ENCODE data around the gene BPIFB1. TPM values are rescaled to one million over a fixed set of nuclear protein-coding genes. Genes with fewer than 3 reads are reported as not detected.
A peak's percentile ranks its signal among the peaks of the same experiment; 100 is the strongest.

The BPIFB1 gene
- total and polyA plus RNA-seq, 2 of the 13 experiments (the other 11 are each of a cell fraction or from before 2014, with no cell fraction given) = 0.82 to 4.4 TPM

DNA sequence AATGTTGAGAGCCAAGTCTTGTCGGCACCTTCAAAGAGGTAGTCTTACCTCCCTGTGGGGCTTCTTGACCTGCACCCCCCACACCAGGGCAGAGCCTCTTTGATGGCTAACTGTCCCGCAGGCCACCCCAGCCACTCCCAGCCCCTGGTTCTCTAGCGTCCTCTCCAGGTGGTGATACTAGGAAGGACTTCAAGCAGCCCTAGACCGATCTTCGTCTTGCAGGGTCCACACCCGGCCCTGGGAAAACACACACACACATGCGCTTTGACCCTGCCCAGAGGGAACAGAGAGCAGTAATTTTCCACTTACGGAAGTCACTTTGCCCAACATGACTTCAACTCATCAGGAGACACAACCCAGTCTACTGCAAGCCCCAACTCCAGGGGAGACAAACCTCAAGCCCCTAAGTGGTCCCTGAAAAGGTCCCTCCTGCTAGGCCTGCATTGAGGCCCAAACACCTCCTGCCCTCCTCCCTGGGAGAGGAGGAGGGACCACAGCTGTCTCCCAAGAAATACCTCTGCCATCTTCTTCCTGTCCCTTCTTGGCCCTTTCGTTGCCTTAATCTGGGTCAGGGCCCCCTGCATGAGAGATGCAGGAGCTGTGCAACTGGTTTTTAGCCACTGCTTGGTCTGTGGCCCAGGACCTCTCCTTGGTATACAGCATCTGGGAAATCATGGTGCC, 2.9 kb upstream of the BPIFB1 start (continued):
- TF ChIP-seq ELF4 (CRISPR knock-in tag; IDR thresholded peaks at IDR 0.05; ENCODE audit: borderline replicate concordance) = 0 out of 2 replicates have a peak, but pooled peaks have one; percentile 65
- TF ChIP-seq CTCF (CRISPR knock-in tag; IDR thresholded peaks at IDR 0.05) = peak; percentile 53
- TF ChIP-seq NONO (IDR thresholded peaks at IDR 0.05) = no peak
- no peak for TF ChIP-seq NONO (CRISPR knock-in tag; conservative IDR thresholded peaks at IDR 0.05)
- TF ChIP-seq U2AF1 (optimal IDR thresholded peaks at IDR 0.05; ENCODE audit: low read depth, low read length) = peak; percentile 33
- TF ChIP-seq ZNF225 (CRISPR knock-in tag; IDR thresholded peaks at IDR 0.05) = peak; percentile 48; the same call in 1 of the 2 replicates
- peak; percentile 61 for TF ChIP-seq FOXA3 (CRISPR knock-in tag; IDR thresholded peaks at IDR 0.05)
- no peak for TF ChIP-seq EHMT2 (IDR thresholded peaks at IDR 0.05; ENCODE audit: borderline replicate concordance, low read depth, low read length)
- peak; percentile 85 for TF ChIP-seq ELF3 (CRISPR knock-in tag; IDR thresholded peaks at IDR 0.05)
- no peak for TF ChIP-seq ZSCAN12 (CRISPR knock-in tag; IDR thresholded peaks at IDR 0.05)
- peak; percentile 80; the same call in 1 of the 2 replicates for TF ChIP-seq ZNF839 (CRISPR knock-in tag; IDR thresholded peaks at IDR 0.05; ENCODE audit: borderline replicate concordance)
- peak; percentile 29; the same call in 1 of the 2 replicates for TF ChIP-seq HMGXB3 (CRISPR knock-in tag; IDR thresholded peaks at IDR 0.05; ENCODE audit: borderline replicate concordance)
- TF ChIP-seq RCOR2 (CRISPR knock-in tag; IDR thresholded peaks at IDR 0.05) = peak; percentile 26; the same call in 1 of the 2 replicates
- TF ChIP-seq SATB2 (CRISPR knock-in tag; IDR thresholded peaks at IDR 0.05) = peak; percentile 57; the same call in 1 of the 2 replicates
- peak; percentile 4; the same call in 1 of the 2 replicates for TF ChIP-seq NR2F2 (IDR thresholded peaks at IDR 0.05; ENCODE audit: borderline replicate concordance, low read depth)
- TF ChIP-seq ZNF83 (CRISPR knock-in tag; IDR thresholded peaks at IDR 0.05; ENCODE audit: borderline replicate concordance) = 0 out of 2 replicates have a peak, but pooled peaks have one; percentile 65
- TF ChIP-seq ARID5B (CRISPR knock-in tag; IDR thresholded peaks at IDR 0.05) = peak; percentile 67
- TF ChIP-seq, protein P1, sequence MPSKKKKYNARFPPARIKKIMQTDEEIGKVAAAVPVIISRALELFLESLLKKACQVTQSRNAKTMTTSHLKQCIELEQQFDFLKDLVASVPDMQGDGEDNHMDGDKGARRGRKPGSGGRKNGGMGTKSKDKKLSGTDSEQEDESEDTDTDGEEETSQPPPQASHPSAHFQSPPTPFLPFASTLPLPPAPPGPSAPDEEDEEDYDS (CRISPR knock-in tag; IDR thresholded peaks at IDR 0.05) = peak; percentile 31; the same call in 1 of the 2 replicates

All from HepG2 (cell line).